ENCODE measurements around the gene POMT1. TPM values are rescaled to one million over a fixed set of nuclear protein-coding genes. Genes with fewer than 3 reads are reported as not detected.

Gene POMT1
- total and polyA plus RNA-seq, 2 of the 8 experiments (the other 6 are each of a cell fraction or from before 2014, with no cell fraction given) = 22.3 to 33.2 TPM

DNA sequence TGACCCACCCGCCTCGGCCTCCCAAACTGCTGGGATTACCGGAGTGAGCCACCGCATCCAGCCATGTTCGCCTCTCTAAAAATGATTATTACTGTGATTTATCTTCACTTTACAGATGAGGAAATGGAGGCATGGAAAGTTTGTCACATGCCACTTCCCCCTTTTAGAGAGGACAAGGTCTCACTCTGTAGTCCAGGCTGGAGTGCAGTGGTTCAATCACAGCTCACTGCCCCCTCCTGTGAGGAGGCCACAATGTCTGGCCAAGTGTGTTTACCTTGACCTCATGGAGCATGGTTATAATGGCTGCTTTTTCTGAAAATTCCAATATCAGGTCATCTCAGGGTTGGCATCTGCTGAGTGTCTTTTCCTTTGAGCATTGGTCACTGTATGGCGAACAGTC is 49.3 kb downstream of the POMT1 start:
- H3K4ac ChIP-seq (replicated peaks; ENCODE audit: insufficient read length, low read depth, low read length) = no peak overlapping the region
- H2AFZ ChIP-seq (ENCODE audit: low read length) = no peak overlapping the region
- DNase-seq (ENCODE audit: low read depth in 1 of 2, low spot score in 2 of 2) = no peak
- CTCF ChIA-PET (ENCODE audit: partially characterized antibody) = interaction anchor here (1.1 kb wide), 1 partner anchor 25 kb away, joined by 3 read pairs; no protein-coding TSS in a partner anchor
- FAIRE-seq = no peak
- no peak overlapping the region for H3K27ac ChIP-seq (ENCODE audit: low read depth, low read length)
- H3K79me2 ChIP-seq (ENCODE audit: control insufficient read depth in 1 of 2, insufficient read depth in 2 of 2, low read length in 2 of 2) = no peaks in the 10 kb centered on the region
- H2BK5ac ChIP-seq (ENCODE audit: low read depth, low read length) = no peak overlapping the region
- H3K4me1 ChIP-seq (replicated peaks in 1 of 4; ENCODE audit: control insufficient read depth in 3 of 4, insufficient read depth in 4 of 4, low read length in 3 of 4) = peaks cover 0 to 1% (median 0%) of the 10 kb centered on the region in 4 experiments; a peak in 3 of 7 replicates
- no peak overlapping the region for H4K91ac ChIP-seq (replicated peaks; ENCODE audit: insufficient read length, low read length)
- no peaks in the 10 kb centered on the region for H4K20me1 ChIP-seq (replicated peaks in 1 of 2; ENCODE audit: control insufficient read depth in 1 of 2, insufficient read depth in 2 of 2, low read length in 2 of 2)
- H3K18ac ChIP-seq (ENCODE audit: extremely low read depth, low read length) = no peak overlapping the region
- no peak overlapping the region for H3K14ac ChIP-seq (ENCODE audit: insufficient read length)
- no peak overlapping the region for H2BK15ac ChIP-seq (ENCODE audit: low read length)
- peaks cover 7 to 14% of the 10 kb centered on the region in 2 experiments for H3K9me3 ChIP-seq (ENCODE audit: insufficient read depth in 2 of 2, low read depth in 1 of 2, low read length in 1 of 2)
- H3K79me1 ChIP-seq (ENCODE audit: low read depth, low read length) = no peaks in the 10 kb centered on the region
- no peak overlapping the region for H4K8ac ChIP-seq (ENCODE audit: extremely low read depth, insufficient read depth, low read length)
- H3K27me3 ChIP-seq (replicated peaks in 1 of 4; ENCODE audit: control insufficient read depth in 3 of 4, extremely low read depth in 1 of 4, insufficient read depth in 3 of 4, low read length in 3 of 4) = peaks cover 15 to 42% (median 35%) of the 10 kb centered on the region in 4 experiments
- H3K4me3 ChIP-seq (ENCODE audit: extremely low read depth in 1 of 4, insufficient read depth in 2 of 4, low read depth in 3 of 4, low read length in 4 of 4) = no peak overlapping the region
- peaks cover 11% of the 10 kb centered on the region; the same call in 1 of the 2 replicates for H3K23me2 ChIP-seq (ENCODE audit: low read depth, low read length)
- whole genome bisulfite sequencing, 2 experiments (ENCODE audit: extremely low coverage in 1 of 2, insufficient coverage in 1 of 2, insufficient read length in 1 of 2, insufficient replicate concordance in 2 of 2, low coverage in 1 of 2, low lambda C conversion rate in 2 of 2, missing lambda C conversion rate in 1 of 2) = 79% methylated on average over 6 of the region's 6 CpGs; no CpG with 5 or more reads in 1 of the 2 experiments
- H3K9ac ChIP-seq (replicated peaks in 1 of 4; ENCODE audit: extremely low read depth in 1 of 4, low read depth in 3 of 4, low read length in 3 of 4) = no peak overlapping the region
- no peak overlapping the region for H3K23ac ChIP-seq (ENCODE audit: insufficient read length)
- H3K36me3 ChIP-seq (ENCODE audit: control insufficient read depth in 2 of 4, insufficient read depth in 4 of 4, low read length in 3 of 4) = no peaks in the 10 kb centered on the region
- no peak overlapping the region for H3K56ac ChIP-seq (replicated peaks; ENCODE audit: insufficient read length, low read depth, low read length)
- H2BK20ac ChIP-seq (ENCODE audit: low read length) = no peak overlapping the region
- TF ChIP-seq POLR2A (IDR thresholded peaks at IDR 0.05; ENCODE audit: control extremely low read depth in 1 of 2, low read depth in 2 of 2, low read length in 2 of 2) (no peak), KDM1A (IDR thresholded peaks at IDR 0.05; ENCODE audit: borderline replicate concordance, low read length) (no peak), SIN3A (conservative IDR thresholded peaks at IDR 0.05 in 1 of 2, IDR thresholded peaks at IDR 0.05 in 1 of 2; ENCODE audit: low read depth in 1 of 2, low read length in 2 of 2) (no peak)
- H4K5ac ChIP-seq (ENCODE audit: insufficient read length, low read depth, low read length) = no peak overlapping the region
- H2AK5ac ChIP-seq (ENCODE audit: low read depth, low read length) = no peak overlapping the region
- POLR2A ChIA-PET (ENCODE audit: partially characterized antibody) = no interaction called here
- H3K4me2 ChIP-seq (ENCODE audit: insufficient read depth in 1 of 2, low read depth in 2 of 2, low read length in 2 of 2) = no peak overlapping the region
- H2BK12ac ChIP-seq (ENCODE audit: low read depth, low read length) = no peak overlapping the region
- H2BK120ac ChIP-seq (replicated peaks; ENCODE audit: low read depth, low read length) = no peak overlapping the region
